Astrocyte (in vitro differentiated cells and primary cell): ENCODE results near the gene C6orf47. TPM values are rescaled to one million over a fixed set of nuclear protein-coding genes. Genes with fewer than 3 reads are reported as not detected.

ENCODE experiments used
- DNase-seq: peaks from one replicate; pipeline ENCODE4 v3.0.0-alpha.2; 2010; ENCODE audit warnings: low read depth
- FAIRE-seq: peaks from 2 replicates; lab custom pipeline; 2011; peaks lifted over from hg19 to GRCh38; lab: Jason Lieb, UNC
- H2AFZ ChIP-seq: 2 replicates; pipeline ENCODE4 v1.6.0; 2012; ENCODE audit warnings: low read depth, low read length, inconsistent platforms
- H3K27ac ChIP-seq: 2 replicates; pipeline ENCODE4 v1.5.1; 2011; ENCODE audit warnings: low read depth, low read length, inconsistent platforms
- H3K27me3 ChIP-seq: 2 replicates; pipeline ENCODE4 v1.6.0; 2011; ENCODE audit warnings: low read length, inconsistent platforms; ENCODE audit not compliant: insufficient read depth
- H3K36me3 ChIP-seq: 2 replicates; pipeline ENCODE4 v1.5.1; 2011; ENCODE audit warnings: low read length, inconsistent platforms; ENCODE audit not compliant: insufficient read depth
- H3K4me1 ChIP-seq: 2 replicates; pipeline ENCODE4 v1.5.1; 2011; ENCODE audit warnings: low read length, inconsistent platforms; ENCODE audit not compliant: insufficient read depth
- H3K4me2 ChIP-seq: 2 replicates; pipeline ENCODE4 v1.6.0; 2012; ENCODE audit warnings: low read length, inconsistent platforms
- H3K4me3 ChIP-seq: 2 replicates; pipeline ENCODE4 v1.5.1; 2011; ENCODE audit warnings: low read depth, mild to moderate bottlenecking, low read length, inconsistent platforms; ENCODE audit not compliant: insufficient read depth
- H3K79me2 ChIP-seq: 2 replicates; pipeline ENCODE4 v1.6.0; 2012; ENCODE audit warnings: mild to moderate bottlenecking, low read length, inconsistent platforms; ENCODE audit not compliant: insufficient read depth
- H3K9ac ChIP-seq: 2 replicates; pipeline ENCODE4 v1.6.0; 2012; ENCODE audit warnings: mild to moderate bottlenecking, low read length, inconsistent platforms
- H3K9me3 ChIP-seq: 2 replicates; pipeline ENCODE4 v1.5.1; 2012; ENCODE audit warnings: low read depth, mild to moderate bottlenecking, low read length, inconsistent platforms; ENCODE audit not compliant: insufficient read depth
- H4K20me1 ChIP-seq: 2 replicates; pipeline ENCODE4 v1.6.0; 2012; ENCODE audit warnings: low read length, inconsistent platforms; ENCODE audit not compliant: insufficient read depth
- H3K27ac Mint-ChIP-seq: one replicate; pipeline ENCODE4 v1.8.0; 2021; ENCODE audit warnings: mild to moderate bottlenecking, mixed read lengths; ENCODE audit not compliant: unreplicated experiment
- H3K27me3 Mint-ChIP-seq: one replicate; pipeline ENCODE4 v1.8.0; 2021; ENCODE audit warnings: low read depth, mixed read lengths; ENCODE audit not compliant: unreplicated experiment
- H3K36me3 Mint-ChIP-seq: one replicate; pipeline ENCODE4 v1.8.0; 2021; ENCODE audit warnings: low read depth, mixed read lengths; ENCODE audit not compliant: unreplicated experiment
- H3K4me1 Mint-ChIP-seq: one replicate; pipeline ENCODE4 v1.8.0; 2021; ENCODE audit warnings: low read depth, mixed read lengths; ENCODE audit not compliant: unreplicated experiment
- H3K4me3 Mint-ChIP-seq: one replicate; pipeline ENCODE4 v1.8.0; 2021; ENCODE audit warnings: mild to moderate bottlenecking, moderate library complexity, mixed read lengths; ENCODE audit not compliant: unreplicated experiment
- H3K9me3 Mint-ChIP-seq: one replicate; pipeline ENCODE4 v1.8.0; 2021; ENCODE audit warnings: mild to moderate bottlenecking, mixed read lengths; ENCODE audit not compliant: unreplicated experiment
- CTCF ChIP-seq: IDR thresholded peaks from 2 replicates; pipeline ENCODE4 v1.5.1; 2011; ENCODE audit warnings: low read depth, mild to moderate bottlenecking, inconsistent platforms, low read length, moderate library complexity; ENCODE audit not compliant: insufficient read depth
- EZH2 ChIP-seq: IDR thresholded peaks from 2 replicates; pipeline ENCODE4 v1.6.1; 2012; ENCODE audit warnings: mild to moderate bottlenecking, low read length, inconsistent platforms; ENCODE audit not compliant: insufficient read depth
- total RNA-seq: library from RNA; stranded (reverse); gene quantifications from 2 replicates; pipeline ENCODE4 v1.2.1, GENCODE V29; 2021

Gene C6orf47
- total RNA-seq, 1 donor from 2014 or later: 14.7 TPM

GRCh38 chr6:31642798-31643570, 17.6 kb downstream of the C6orf47 start:
- no peak overlapping the region for H2AFZ ChIP-seq
- no peaks in the 10 kb centered on the region for H3K9me3 ChIP-seq
- FAIRE-seq (no peak), DNase-seq (no peak)
- peaks cover 3% of the 10 kb centered on the region for H3K79me2 ChIP-seq
- H3K4me2 ChIP-seq: no peak overlapping the region
- peaks cover 13% of the 10 kb centered on the region for H3K4me1 ChIP-seq
- no peaks in the 10 kb centered on the region for H3K27me3 ChIP-seq
- no peak overlapping the region for H3K9ac ChIP-seq
- no peaks in the 10 kb centered on the region for H3K4me1 Mint-ChIP-seq
- peaks cover 28% of the 10 kb centered on the region for H3K36me3 Mint-ChIP-seq
- H3K9me3 Mint-ChIP-seq: no peaks in the 10 kb centered on the region
- no peak overlapping the region for H3K27ac Mint-ChIP-seq
- peaks cover 54% of the 10 kb centered on the region for H3K36me3 ChIP-seq
- H3K4me3 Mint-ChIP-seq: no peak overlapping the region
- no peak overlapping the region for H3K27ac ChIP-seq
- H4K20me1 ChIP-seq: peaks cover 34% of the 10 kb centered on the region
- no peaks in the 10 kb centered on the region for H3K27me3 Mint-ChIP-seq
- no peak for TF ChIP-seq CTCF
- TF ChIP-seq EZH2: no peak
- H3K4me3 ChIP-seq: no peak overlapping the region

- TF ChIP-seq EZH2 (no peak), CTCF (no peak)
- Histone ChIP-seq H3K4me2 (no peak overlapping the region), H2AFZ (no peak overlapping the region), H3K4me3 (no peak overlapping the region), H4K20me1 (peaks cover 47% of the 10 kb centered on the region), H3K27me3 (no peaks in the 10 kb centered on the region), H3K9ac (no peak overlapping the region), H3K36me3 (peaks cover 56% of the 10 kb centered on the region), H3K4me1 (peaks cover 13% of the 10 kb centered on the region), H3K27ac (no peak overlapping the region), H3K9me3 (no peaks in the 10 kb centered on the region), H3K79me2 (peaks cover 3% of the 10 kb centered on the region)
- Mint-ChIP-seq H3K4me3 (peak overlapping the region; percentile 35), H3K27me3 (no peaks in the 10 kb centered on the region), H3K36me3 (peaks cover 25% of the 10 kb centered on the region), H3K27ac (no peak overlapping the region), H3K9me3 (no peaks in the 10 kb centered on the region), H3K4me1 (peaks cover 3% of the 10 kb centered on the region)
- FAIRE-seq (no peak), DNase-seq (no peak)
Measured at GRCh38 chr6:31641370-31641769, 19.2 kb downstream of the C6orf47 start.

DNA sequence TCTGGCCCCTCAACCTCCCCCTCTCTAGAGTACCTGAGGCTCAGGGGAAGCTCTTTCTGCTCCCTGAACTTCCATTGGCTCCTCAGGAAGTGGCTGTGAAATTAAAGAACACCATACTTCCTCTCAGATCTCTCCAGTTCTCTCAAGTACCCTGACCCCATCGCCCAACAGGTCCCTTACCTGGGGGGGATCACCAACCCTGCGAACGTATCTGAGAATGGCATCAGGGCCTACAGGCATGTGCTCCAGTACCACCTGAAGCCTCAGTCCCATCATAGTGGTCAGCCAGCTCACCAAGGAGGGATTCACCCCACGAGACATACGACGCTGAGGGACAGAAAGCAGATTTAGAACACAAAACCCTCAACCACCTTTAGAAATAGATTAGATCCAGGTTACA, 20.0 kb downstream of the C6orf47 start:
- Mint-ChIP-seq H3K27me3 (no peaks in the 10 kb centered on the region), H3K9me3 (no peaks in the 10 kb centered on the region), H3K36me3 (peaks cover 30% of the 10 kb centered on the region), H3K27ac (peak overlapping the region; percentile 41), H3K4me3 (no peak overlapping the region), H3K4me1 (peaks cover 3% of the 10 kb centered on the region)
- Histone ChIP-seq H3K4me3 (no peak overlapping the region), H3K4me2 (no peak overlapping the region), H3K4me1 (peaks cover 13% of the 10 kb centered on the region), H2AFZ (no peak overlapping the region), H3K27ac (no peak overlapping the region), H3K36me3 (peaks cover 58% of the 10 kb centered on the region), H4K20me1 (peaks cover 55% of the 10 kb centered on the region), H3K27me3 (no peaks in the 10 kb centered on the region), H3K9ac (no peak overlapping the region), H3K79me2 (peaks cover 3% of the 10 kb centered on the region), H3K9me3 (no peaks in the 10 kb centered on the region)
- no peak for DNase-seq
- TF ChIP-seq EZH2: no peak
- no peak for TF ChIP-seq CTCF
- FAIRE-seq: no peak
